Astrocyte (in vitro differentiated cells and primary cell): ENCODE results near the gene RNF123. TPM values are rescaled to one million over a fixed set of nuclear protein-coding genes. Genes with fewer than 3 reads are reported as not detected.

Experiments
- DNase-seq: peaks from one replicate; pipeline ENCODE4 v3.0.0-alpha.2; 2010; ENCODE audit warnings: low read depth
- FAIRE-seq: peaks from 2 replicates; lab custom pipeline; 2011; peaks lifted over from hg19 to GRCh38; lab: Jason Lieb, UNC
- H2AFZ ChIP-seq: 2 replicates; pipeline ENCODE4 v1.6.0; 2012; ENCODE audit warnings: low read depth, low read length, inconsistent platforms
- H3K27ac ChIP-seq: 2 replicates; pipeline ENCODE4 v1.5.1; 2011; ENCODE audit warnings: low read depth, low read length, inconsistent platforms
- H3K27me3 ChIP-seq: 2 replicates; pipeline ENCODE4 v1.6.0; 2011; ENCODE audit warnings: low read length, inconsistent platforms; ENCODE audit not compliant: insufficient read depth
- H3K36me3 ChIP-seq: 2 replicates; pipeline ENCODE4 v1.5.1; 2011; ENCODE audit warnings: low read length, inconsistent platforms; ENCODE audit not compliant: insufficient read depth
- H3K4me1 ChIP-seq: 2 replicates; pipeline ENCODE4 v1.5.1; 2011; ENCODE audit warnings: low read length, inconsistent platforms; ENCODE audit not compliant: insufficient read depth
- H3K4me2 ChIP-seq: 2 replicates; pipeline ENCODE4 v1.6.0; 2012; ENCODE audit warnings: low read length, inconsistent platforms
- H3K4me3 ChIP-seq: 2 replicates; pipeline ENCODE4 v1.5.1; 2011; ENCODE audit warnings: low read depth, mild to moderate bottlenecking, low read length, inconsistent platforms; ENCODE audit not compliant: insufficient read depth
- H3K79me2 ChIP-seq: 2 replicates; pipeline ENCODE4 v1.6.0; 2012; ENCODE audit warnings: mild to moderate bottlenecking, low read length, inconsistent platforms; ENCODE audit not compliant: insufficient read depth
- H3K9ac ChIP-seq: 2 replicates; pipeline ENCODE4 v1.6.0; 2012; ENCODE audit warnings: mild to moderate bottlenecking, low read length, inconsistent platforms
- H3K9me3 ChIP-seq: 2 replicates; pipeline ENCODE4 v1.5.1; 2012; ENCODE audit warnings: low read depth, mild to moderate bottlenecking, low read length, inconsistent platforms; ENCODE audit not compliant: insufficient read depth
- H4K20me1 ChIP-seq: 2 replicates; pipeline ENCODE4 v1.6.0; 2012; ENCODE audit warnings: low read length, inconsistent platforms; ENCODE audit not compliant: insufficient read depth
- H3K27ac Mint-ChIP-seq: one replicate; pipeline ENCODE4 v1.8.0; 2021; ENCODE audit warnings: mild to moderate bottlenecking, mixed read lengths; ENCODE audit not compliant: unreplicated experiment
- H3K27me3 Mint-ChIP-seq: one replicate; pipeline ENCODE4 v1.8.0; 2021; ENCODE audit warnings: low read depth, mixed read lengths; ENCODE audit not compliant: unreplicated experiment
- H3K36me3 Mint-ChIP-seq: one replicate; pipeline ENCODE4 v1.8.0; 2021; ENCODE audit warnings: low read depth, mixed read lengths; ENCODE audit not compliant: unreplicated experiment
- H3K4me1 Mint-ChIP-seq: one replicate; pipeline ENCODE4 v1.8.0; 2021; ENCODE audit warnings: low read depth, mixed read lengths; ENCODE audit not compliant: unreplicated experiment
- H3K4me3 Mint-ChIP-seq: one replicate; pipeline ENCODE4 v1.8.0; 2021; ENCODE audit warnings: mild to moderate bottlenecking, moderate library complexity, mixed read lengths; ENCODE audit not compliant: unreplicated experiment
- H3K9me3 Mint-ChIP-seq: one replicate; pipeline ENCODE4 v1.8.0; 2021; ENCODE audit warnings: mild to moderate bottlenecking, mixed read lengths; ENCODE audit not compliant: unreplicated experiment
- CTCF ChIP-seq: IDR thresholded peaks from 2 replicates; pipeline ENCODE4 v1.5.1; 2011; ENCODE audit warnings: low read depth, mild to moderate bottlenecking, inconsistent platforms, low read length, moderate library complexity; ENCODE audit not compliant: insufficient read depth
- EZH2 ChIP-seq: IDR thresholded peaks from 2 replicates; pipeline ENCODE4 v1.6.1; 2012; ENCODE audit warnings: mild to moderate bottlenecking, low read length, inconsistent platforms; ENCODE audit not compliant: insufficient read depth
- total RNA-seq: library from RNA; stranded (reverse); gene quantifications from 2 replicates; pipeline ENCODE4 v1.2.1, GENCODE V29; 2021

Gene RNF123
- total RNA-seq, 1 donor from 2014 or later = 40.9 TPM

- H2AFZ ChIP-seq = no peak overlapping the region
- H3K36me3 ChIP-seq = no peaks in the 10 kb centered on the region
- H3K9me3 Mint-ChIP-seq = no peaks in the 10 kb centered on the region
- DNase-seq (no peak), FAIRE-seq (no peak)
- no peak overlapping the region for H3K4me3 ChIP-seq
- peaks cover 2% of the 10 kb centered on the region for H3K36me3 Mint-ChIP-seq
- peaks cover 2% of the 10 kb centered on the region for H3K27me3 ChIP-seq
- no peak overlapping the region for H3K4me3 Mint-ChIP-seq
- H3K4me2 ChIP-seq = no peak overlapping the region
- no peaks in the 10 kb centered on the region for H3K4me1 Mint-ChIP-seq
- no peaks in the 10 kb centered on the region for H3K9me3 ChIP-seq
- H3K27me3 Mint-ChIP-seq = peaks cover 29% of the 10 kb centered on the region
- H3K4me1 ChIP-seq = no peaks in the 10 kb centered on the region
- H4K20me1 ChIP-seq = no peaks in the 10 kb centered on the region
- TF ChIP-seq CTCF (no peak), EZH2 (no peak)
- H3K27ac Mint-ChIP-seq = no peak overlapping the region
- no peak overlapping the region for H3K9ac ChIP-seq
- H3K27ac ChIP-seq = no peak overlapping the region
- no peaks in the 10 kb centered on the region for H3K79me2 ChIP-seq
Measured at GRCh38 chr3:49661281-49661680, 28.1 kb upstream of the RNF123 start.

- Mint-ChIP-seq H3K4me3 (no peak overlapping the region), H3K4me1 (peaks cover 3% of the 10 kb centered on the region), H3K9me3 (no peaks in the 10 kb centered on the region), H3K27ac (no peak overlapping the region), H3K27me3 (peaks cover 25% of the 10 kb centered on the region), H3K36me3 (peaks cover 2% of the 10 kb centered on the region)
- DNase-seq (no peak), FAIRE-seq (no peak)
- H3K36me3 ChIP-seq = no peaks in the 10 kb centered on the region
- H3K9me3 ChIP-seq = no peaks in the 10 kb centered on the region
- TF ChIP-seq CTCF (no peak), EZH2 (no peak)
- H3K4me3 ChIP-seq = no peak overlapping the region
- no peak overlapping the region for H2AFZ ChIP-seq
- no peak overlapping the region for H3K9ac ChIP-seq
- H3K27me3 ChIP-seq = no peaks in the 10 kb centered on the region
- no peaks in the 10 kb centered on the region for H3K79me2 ChIP-seq
- H3K27ac ChIP-seq = no peak overlapping the region
- H3K4me1 ChIP-seq = no peaks in the 10 kb centered on the region
- no peak overlapping the region for H3K4me2 ChIP-seq
- H4K20me1 ChIP-seq = no peaks in the 10 kb centered on the region
Measured at GRCh38 chr3:49662021-49662420, 27.3 kb upstream of the RNF123 start.

GRCh38 chr3:49662720-49663413 lies 26.5 kb upstream of the RNF123 start:
- no peaks in the 10 kb centered on the region for H3K9me3 Mint-ChIP-seq
- Histone ChIP-seq H3K27me3 (no peaks in the 10 kb centered on the region), H3K27ac (no peak overlapping the region), H3K4me1 (no peaks in the 10 kb centered on the region), H3K36me3 (no peaks in the 10 kb centered on the region), H3K4me2 (no peak overlapping the region), H3K9ac (no peak overlapping the region), H3K79me2 (no peaks in the 10 kb centered on the region), H2AFZ (no peak overlapping the region), H3K4me3 (no peak overlapping the region), H3K9me3 (no peaks in the 10 kb centered on the region), H4K20me1 (no peaks in the 10 kb centered on the region)
- no peak for FAIRE-seq
- peaks cover 18% of the 10 kb centered on the region for H3K27me3 Mint-ChIP-seq
- no peak for DNase-seq
- H3K4me1 Mint-ChIP-seq = peaks cover 3% of the 10 kb centered on the region
- no peak overlapping the region for H3K27ac Mint-ChIP-seq
- no peak overlapping the region for H3K4me3 Mint-ChIP-seq
- H3K36me3 Mint-ChIP-seq = peaks cover 2% of the 10 kb centered on the region
- no peak for TF ChIP-seq CTCF
- TF ChIP-seq EZH2 = no peak
